Uterus (tissue), 2 donors: ENCODE data around the gene SLC23A2.

Experiments used
- CTCF ChIP-seq, 4 experiments: fragments of 200-600 bp in 2 of 4; fragments of 450-650 bp in 2 of 4; sonication (generic) in 2 of 4; IDR thresholded peaks; one replicate each; pipeline ENCODE4 v1.5.1; 2016 to 2019; ENCODE audit warnings: antibody characterized with exemption in 4 of 4, mild to moderate bottlenecking in 2 of 4, moderate library complexity in 1 of 4
- POLR2A ChIP-seq, 2 donors: fragments of 450-650 bp; IDR thresholded peaks; one replicate each; pipeline ENCODE4 v1.6.1; 2016; ENCODE audit warnings: antibody characterized with exemption in 2 of 2, mild to moderate bottlenecking in 1 of 2, moderate library complexity in 1 of 2

GRCh38 chr20:4946986-4947385, 54.3 kb downstream of the SLC23A2 start:
- no peak for TF ChIP-seq CTCF (IDR thresholded peaks at IDR 0.05)
- TF ChIP-seq POLR2A (IDR thresholded peaks at IDR 0.05): no peak
